Thoracic aorta (tissue), 2 donors: ENCODE data around the gene PCDHGA1. TPM values are rescaled to one million over a fixed set of nuclear protein-coding genes. Genes with fewer than 3 reads are reported as not detected.
"Not testable (repeated sequence)": the region's sequence is repeated elsewhere in the genome, so short reads cannot be mapped to it uniquely, and the experiment has no call there.

Experiments
- ATAC-seq: fragments of 150-250 bp; one replicate; pipeline ENCODE4 v1.8.0; 2017; ENCODE audit warnings: low read depth; ENCODE audit not compliant: insufficient number of reproducible peaks, low FRiP score
- DNase-seq: peaks from one replicate; pipeline ENCODE4 v3.0.0-alpha.2; 2020; ENCODE audit warnings: low spot score
- H3K27ac ChIP-seq, 2 donors: fragments of 200-600 bp; sonication (generic); 1 replicate in 1 of 2; 2 replicates in 1 of 2; pipeline ENCODE4 v1.5.1; 2016; ENCODE audit warnings: mild to moderate bottlenecking in 2 of 2, moderate library complexity in 2 of 2
- H3K27me3 ChIP-seq: fragments of 200-600 bp; sonication (generic); replicated peaks from 2 replicates; pipeline ENCODE4 v1.6.0; 2016; ENCODE audit warnings: mild to moderate bottlenecking; ENCODE audit not compliant: insufficient read depth
- H3K36me3 ChIP-seq: fragments of 200-600 bp; sonication (generic); one replicate; pipeline ENCODE4 v1.5.1; 2016
- H3K4me1 ChIP-seq, 2 donors: fragments of 200-600 bp; sonication (generic); 1 replicate in 1 of 2; 2 replicates in 1 of 2; pipeline versions ENCODE4 v1.5.1 to v1.6.0; 2016; ENCODE audit warnings: low read depth in 2 of 2, mild to moderate bottlenecking in 1 of 2; ENCODE audit not compliant: control insufficient read depth in 1 of 2
- H3K4me3 ChIP-seq: fragments of 200-600 bp; sonication (generic); 2 replicates; pipeline ENCODE4 v1.5.1; 2016; ENCODE audit warnings: mild to moderate bottlenecking
- H3K9me3 ChIP-seq: fragments of 200-600 bp; sonication (generic); 2 replicates; pipeline ENCODE4 v1.5.1; 2016
- CTCF ChIP-seq: fragments of 200-600 bp; sonication (generic); IDR thresholded peaks from one replicate; pipeline ENCODE4 v1.5.1; 2019; ENCODE audit warnings: antibody characterized with exemption
- total RNA-seq, 2 donors: library from RNA; depleted of rRNA; stranded (reverse); fragments of >200 nt; gene quantifications; one replicate each; pipeline versions ENCODE4 v1.1.0 to v1.2.3, GENCODE V29; 2016

PCDHGA1 gene
- total RNA-seq, 2 donors from 2014 or later = 0.41 to 2.8 TPM

GRCh38 chr5:141422742-141423291 lies 92.5 kb downstream of the PCDHGA1 start:
- no peak for DNase-seq
- Histone ChIP-seq H3K4me1 (no peaks in the 10 kb centered on the region), H3K27ac (no peak overlapping the region), H3K9me3 (peaks cover 100% of the 10 kb centered on the region), H3K4me3 (no peak overlapping the region), H3K36me3 (no peaks in the 10 kb centered on the region), H3K27me3 (no peaks in the 10 kb centered on the region)
- ATAC-seq = no peak
- TF ChIP-seq CTCF = no peak

GRCh38 chr5:141427783-141428426 lies 97.6 kb downstream of the PCDHGA1 start:
- Histone ChIP-seq H3K4me1 (no peaks in the 10 kb centered on the region), H3K27ac (no peak overlapping the region), H3K27me3 (no peaks in the 10 kb centered on the region), H3K9me3 (peaks cover 98% of the 10 kb centered on the region), H3K36me3 (no peaks in the 10 kb centered on the region), H3K4me3 (no peak overlapping the region)
- ATAC-seq = no peak
- no peak for TF ChIP-seq CTCF
- DNase-seq = no peak

GRCh38 chr5:141430332-141431113 lies 100.2 kb downstream of the PCDHGA1 start, which contains the start of gene PCDHGA12:
PCDHGA12 (plus strand) TSS chr5:141430507; CDS start chr5:141430760, 253 bp downstream.
- no peak within 1 kb of the TSS for H3K27ac ChIP-seq
- peaks cover 93% of the 10 kb centered on the region for H3K9me3 ChIP-seq
- no peaks in the 10 kb centered on the region for H3K36me3 ChIP-seq
- no peaks in the 10 kb centered on the region for H3K4me1 ChIP-seq
- peak within 1 kb of the TSS; percentile 57 for H3K4me3 ChIP-seq
- ATAC-seq (no peak), DNase-seq (no peak)
- TF ChIP-seq CTCF = no peak
- H3K27me3 ChIP-seq = no peaks in the 10 kb centered on the region

- H3K36me3 ChIP-seq = no peaks in the 10 kb centered on the region
- peak overlapping the region; percentile 57 for H3K4me3 ChIP-seq
- no peak for TF ChIP-seq CTCF
- no peak for ATAC-seq
- H3K9me3 ChIP-seq = peaks cover 93% of the 10 kb centered on the region
- DNase-seq = no peak
- no peaks in the 10 kb centered on the region for H3K4me1 ChIP-seq
- no peak overlapping the region for H3K27ac ChIP-seq
- no peaks in the 10 kb centered on the region for H3K27me3 ChIP-seq
These were observed 101.0 kb downstream of the PCDHGA1 start for GRCh38 chr5:141431286-141431685.

GRCh38 chr5:141432308-141432707 lies 102.0 kb downstream of the PCDHGA1 start:
- H3K9me3 ChIP-seq = peaks cover 86% of the 10 kb centered on the region
- not testable (repeated sequence) for H3K27me3 ChIP-seq, ATAC-seq

GRCh38 chr5:141432726-141433125 lies 102.4 kb downstream of the PCDHGA1 start:
- not testable (repeated sequence) for H3K27ac ChIP-seq, H3K27me3 ChIP-seq, DNase-seq, H3K4me3 ChIP-seq, H3K36me3 ChIP-seq, H3K4me1 ChIP-seq, ATAC-seq
- H3K9me3 ChIP-seq = peaks cover 86% of the 10 kb centered on the region

More at GRCh38 chr5:141432308-141432707, 102.0 kb downstream of the PCDHGA1 start:
- H3K4me3 ChIP-seq, H3K27ac ChIP-seq, H3K4me1 ChIP-seq, H3K36me3 ChIP-seq, DNase-seq: not testable (repeated sequence)
